Tibial nerve (tissue), 3 donors: Measurements from ENCODE around the gene CYP4F12.

Experiments
- CTCF ChIP-seq, 5 experiments: fragments of 200-600 bp in 3 of 5; fragments of 450-650 bp in 2 of 5; sonication (generic) in 3 of 5; IDR thresholded peaks; one replicate each; pipeline ENCODE4 v1.5.1; 2016 to 2019; ENCODE audit warnings: antibody characterized with exemption in 5 of 5, mild to moderate bottlenecking in 3 of 5, moderate library complexity in 2 of 5
- POLR2A ChIP-seq, 2 donors: fragments of 450-650 bp; IDR thresholded peaks; one replicate each; pipeline ENCODE4 v1.6.1; 2017; ENCODE audit warnings: antibody characterized with exemption in 2 of 2, mild to moderate bottlenecking in 2 of 2, moderate library complexity in 2 of 2

GRCh38 chr19:15683411-15683810 is 10.5 kb downstream of the CYP4F12 start:
- TF ChIP-seq CTCF (IDR thresholded peaks at IDR 0.05) (no peak), POLR2A (IDR thresholded peaks at IDR 0.05) (no peak)
